A375 (cell line): ENCODE measurements around the gene BATF2. TPM values are rescaled to one million over a fixed set of nuclear protein-coding genes. Genes with fewer than 3 reads are reported as not detected.

ENCODE experiments used
- small RNA-seq: library from RNA; depleted of rRNA; stranded (forward); fragments of <200 nt; gene quantifications from one replicate; pipeline ENCODE3, GENCODE V24; 2014
- total RNA-seq: library from RNA; depleted of rRNA; stranded (reverse); fragments of >200 nt; shearing (Covaris generic); gene quantifications from 2 replicates; pipeline ENCODE4 v1.2.3, GENCODE V29; 2014; rRNA removed

The BATF2 gene
- total RNA-seq = 1.3 TPM in 2 replicates

GRCh38 chr11:64996710-64997380 lies at the start of gene BATF2:
Gene BATF2 (minus strand): TSS chr11:64996971. CDS start chr11:64996914, 57 bp downstream.

GRCh38 chr11:65040847-65041622 lies 44.3 kb upstream of the BATF2 start, which contains the start of gene SAC3D1:
Gene SAC3D1 (plus strand): TSS chr11:65041210. CDS start chr11:65041293, 83 bp downstream.

GRCh38 chr11:65027213-65028067 lies 30.7 kb upstream of the BATF2 start, which contains the start of gene SNX15:
Gene SNX15 (plus strand): TSS chr11:65027439. CDS start chr11:65027538, 99 bp downstream.

GRCh38 chr11:65013888-65014725 lies 17.3 kb upstream of the BATF2 start, which contains the start of gene ARL2:
Gene ARL2 (plus strand): TSS chr11:65014160. CDS start chr11:65014208, 48 bp downstream.

GRCh38 chr11:64971421-64972233 lies 25.1 kb downstream of the BATF2 start, which contains the start of gene MAJIN:
Gene MAJIN (minus strand): TSS chr11:64972108. CDS start chr11:64959405, 12,703 bp downstream.

Small RNA genes lying within 50 kb of the gene (small RNA-seq; reads per million reads assigned to genes)
- gene MIR6879 (not detected), gene SNX15 (not detected)

Other genes starting within 250 kb of the BATF2 start
- 0.79 and 3.4 TPM in 2 replicates for gene PYGM, start 237.0 kb downstream of the BATF2 start, total RNA-seq
- gene SF1, start 218.4 kb downstream of the BATF2 start, total RNA-seq = 242 and 318 TPM in 2 replicates
- gene MAP4K2, start 193.8 kb downstream of the BATF2 start, total RNA-seq = 24.3 and 25.6 TPM in 2 replicates
- 21.1 and 22.3 TPM in 2 replicates for gene MEN1, start 186.4 kb downstream of the BATF2 start, total RNA-seq
- 0.29 and 0.57 TPM in 2 replicates for gene CDC42BPG, start 152.3 kb downstream of the BATF2 start, total RNA-seq
- gene EHD1, start 118.3 kb downstream of the BATF2 start, total RNA-seq = 86.6 and 93.6 TPM in 2 replicates
- 19.0 and 19.6 TPM in 2 replicates for gene ATG2A, start 79.8 kb downstream of the BATF2 start, total RNA-seq
- 10.2 and 10.6 TPM in 2 replicates for gene PPP2R5B, start 72.3 kb downstream of the BATF2 start, total RNA-seq
- not detected in 2 replicates for gene GPHA2, start 61.1 kb downstream of the BATF2 start, total RNA-seq
- gene MAJIN, start 24.9 kb downstream of the BATF2 start, total RNA-seq = not detected in 2 replicates
- gene ARL2, start 17.2 kb upstream of the BATF2 start, total RNA-seq = 235 and 274 TPM in 2 replicates
- gene SNX15, start 30.5 kb upstream of the BATF2 start, total RNA-seq = 16.9 and 18.6 TPM in 2 replicates
- 21.5 and 22.5 TPM in 2 replicates for gene SAC3D1, start 44.2 kb upstream of the BATF2 start, total RNA-seq
- gene NAALADL1, start 61.6 kb upstream of the BATF2 start, total RNA-seq = not detected in 2 replicates
- gene CDCA5, start 87.1 kb upstream of the BATF2 start, total RNA-seq = 56.8 and 61.9 TPM in 2 replicates
- 58.4 and 65.3 TPM in 2 replicates for gene ZFPL1, start 87.3 kb upstream of the BATF2 start, total RNA-seq
- 184 and 252 TPM in 2 replicates for gene VPS51, start 99.2 kb upstream of the BATF2 start, total RNA-seq
- 13.3 and 20.5 TPM in 2 replicates for gene TM7SF2, start 114.9 kb upstream of the BATF2 start, total RNA-seq
- 42.7 and 50.7 TPM in 2 replicates for gene ZNHIT2, start 120.7 kb upstream of the BATF2 start, total RNA-seq
- gene FAU, start 125.2 kb upstream of the BATF2 start, total RNA-seq = 892 and 982 TPM in 2 replicates
- gene MRPL49, start 125.3 kb upstream of the BATF2 start, total RNA-seq = 96.8 and 105 TPM in 2 replicates
- gene SYVN1, start 137.5 kb upstream of the BATF2 start, total RNA-seq = 11.6 and 14.1 TPM in 2 replicates
- not detected in 2 replicates for gene SPDYC, start 173.3 kb upstream of the BATF2 start, total RNA-seq
- gene CAPN1, start 185.0 kb upstream of the BATF2 start, total RNA-seq = 65.5 and 67.5 TPM in 2 replicates